Activated CD4-positive, alpha-beta memory T cell treated with anti-CD3 and anti-CD28 coated beads, Interleukin-2, amount 10 ng/mL, durations not matched to agents 7 days and 5 days (primary cell): ENCODE data around the gene DOLPP1. TPM values are rescaled to one million over a fixed set of nuclear protein-coding genes. Genes with fewer than 3 reads are reported as not detected.
A peak's percentile ranks its signal among the peaks of the same experiment; 100 is the strongest.

ENCODE experiments used
- CTCF ChIA-PET: fragments of 350-600 bp; sonication (Branson Sonifier 250); formaldehyde crosslinking; loops from one replicate; lab custom pipeline; 2021; ENCODE audit warnings: antibody characterized with exemption, inconsistent platforms; lab: Charles Lee
- POLR2A ChIA-PET: fragments of 350-600 bp; sonication (Branson Sonifier 250); formaldehyde crosslinking; loops from one replicate; lab custom pipeline; 2021; ENCODE audit warnings: antibody characterized with exemption; lab: Charles Lee
- DNase-seq: peaks from one replicate; pipeline ENCODE4 v3.0.0-alpha.2; 2020
- H3K27ac Mint-ChIP-seq: one replicate; pipeline ENCODE4 v1.8.0; 2021; ENCODE audit warnings: mild to moderate bottlenecking, mixed read lengths
- H3K27me3 Mint-ChIP-seq: one replicate; pipeline ENCODE4 v1.8.0; 2021; ENCODE audit warnings: mixed read lengths
- H3K36me3 Mint-ChIP-seq: one replicate; pipeline ENCODE4 v1.8.0; 2021; ENCODE audit warnings: low read depth, mixed read lengths
- H3K4me1 Mint-ChIP-seq: one replicate; pipeline ENCODE4 v1.8.0; 2021; ENCODE audit warnings: mixed read lengths
- H3K4me3 Mint-ChIP-seq: one replicate; pipeline ENCODE4 v1.8.0; 2021; ENCODE audit warnings: mild to moderate bottlenecking, mixed read lengths
- H3K9me3 Mint-ChIP-seq: one replicate; pipeline ENCODE4 v1.8.0; 2021; ENCODE audit warnings: mixed read lengths
- total RNA-seq, 2 experiments: library from RNA; stranded (reverse); gene quantifications; one replicate each; pipeline ENCODE4 v1.2.3, GENCODE V29; 2021

Gene DOLPP1
- total RNA-seq, 2 experiments from 2014 or later: 12.9 to 16.3 TPM

DNA sequence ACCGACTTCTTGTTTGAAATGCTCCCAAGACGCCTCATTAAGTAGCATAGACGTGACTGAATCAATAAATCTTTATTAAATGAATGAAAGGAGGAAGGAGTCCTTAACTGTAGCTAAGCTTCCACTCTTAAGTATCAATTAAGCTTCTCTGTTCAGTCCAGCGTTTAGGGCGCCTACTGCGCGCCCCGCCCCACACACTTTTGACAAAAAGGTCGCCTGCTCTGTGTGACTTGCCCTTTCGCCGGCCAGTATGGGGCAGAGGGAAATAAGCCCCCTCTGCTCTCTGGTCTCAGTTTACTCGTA, 662 bp upstream of the DOLPP1 start:
- CTCF ChIA-PET: interaction anchor here (0.6 to 2.6 kb wide), 9 partner anchors 23 to 552 kb away, joined by 3 to 11 read pairs (median 3); partner anchors contain the start of genes ENDOG and MIGA2
- Mint-ChIP-seq H3K4me3 (peak overlapping the region; percentile 87), H3K27me3 (no peaks in the 10 kb centered on the region), H3K4me1 (peaks cover 28% of the 10 kb centered on the region), H3K27ac (peak overlapping the region; percentile 76), H3K36me3 (peaks cover 2% of the 10 kb centered on the region), H3K9me3 (no peaks in the 10 kb centered on the region)
- DNase-seq: no peak
- POLR2A ChIA-PET: interaction anchor here (1.2 to 3.1 kb wide), 6 partner anchors 10 to 395 kb away, joined by 3 to 25 read pairs (median 5); partner anchors contain the start of gene PTPA

DNA sequence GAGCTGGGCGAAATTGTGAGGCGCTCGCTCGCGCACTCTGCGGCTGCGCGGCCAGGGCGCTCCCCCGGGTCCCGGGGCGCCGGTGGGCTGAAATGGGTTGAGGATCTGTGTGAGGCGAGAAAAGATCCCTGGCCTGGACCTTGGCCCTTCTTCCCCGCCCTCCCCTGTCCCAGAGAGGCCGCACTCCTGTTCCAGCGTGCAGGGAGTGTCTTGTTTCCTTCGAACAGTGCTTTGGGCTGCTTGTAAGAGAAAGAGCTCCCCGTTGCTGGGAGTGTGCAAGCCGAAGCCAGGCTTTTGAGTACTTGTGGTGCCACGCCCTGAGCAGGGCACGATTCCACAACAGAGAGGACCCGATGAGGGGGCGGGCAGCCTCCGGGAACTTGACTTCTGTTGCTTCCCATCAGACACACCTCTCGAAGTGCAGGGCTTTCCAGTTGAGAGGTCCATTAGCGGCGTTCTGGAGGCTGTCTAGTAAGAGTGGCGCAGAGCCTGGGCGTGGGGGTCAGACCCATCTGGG, 535 bp downstream of the DOLPP1 start:
- peak overlapping the region; percentile 87 for H3K4me3 Mint-ChIP-seq
- peaks cover 3% of the 10 kb centered on the region for H3K36me3 Mint-ChIP-seq
- ChIA-PET CTCF (interaction anchor here (0.6 to 2.6 kb wide), 9 partner anchors 10 to 939 kb away, joined by 3 to 11 read pairs (median 4); partner anchors contain the start of genes ENDOG and MIGA2), POLR2A (interaction anchor here (0.6 to 3.1 kb wide), 13 partner anchors 9 to 546 kb away, joined by 3 to 25 read pairs (median 3); partner anchors contain the start of genes DOLK, ENDOG, MIGA2 and NUP188)
- no peaks in the 10 kb centered on the region for H3K27me3 Mint-ChIP-seq
- peaks cover 28% of the 10 kb centered on the region for H3K4me1 Mint-ChIP-seq
- peak overlapping the region; percentile 76 for H3K27ac Mint-ChIP-seq
- DNase-seq: no peak
- no peaks in the 10 kb centered on the region for H3K9me3 Mint-ChIP-seq

DNA sequence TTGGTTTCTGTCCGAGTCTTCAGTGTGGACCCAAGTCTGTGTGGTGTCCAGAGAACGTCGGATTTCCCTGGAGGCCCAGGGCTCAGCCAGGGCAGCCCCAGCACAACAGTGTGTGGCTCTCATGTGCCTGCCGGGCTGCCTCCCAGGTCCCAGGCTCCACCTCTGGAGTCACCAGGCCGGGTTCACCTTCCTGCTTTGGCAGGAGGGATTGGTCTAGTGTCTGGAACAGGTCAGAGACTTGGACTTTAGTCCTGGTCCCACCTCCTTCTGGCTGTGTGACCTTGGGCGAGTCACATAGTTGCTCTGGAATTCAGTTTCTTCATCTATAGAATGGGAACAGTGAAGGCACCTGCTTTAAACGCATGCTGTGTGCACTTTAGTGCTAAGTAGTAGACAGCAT, 3.2 kb downstream of the DOLPP1 start:
- no peak overlapping the region for H3K4me3 Mint-ChIP-seq
- POLR2A ChIA-PET: interaction anchor here (1.1 kb wide), 1 partner anchor 11 kb away, joined by 3 read pairs; no protein-coding TSS in a partner anchor
- CTCF ChIA-PET: no interaction called here
- no peaks in the 10 kb centered on the region for H3K27me3 Mint-ChIP-seq
- peaks cover 27% of the 10 kb centered on the region for H3K4me1 Mint-ChIP-seq
- H3K36me3 Mint-ChIP-seq: peaks cover 13% of the 10 kb centered on the region
- no peak overlapping the region for H3K27ac Mint-ChIP-seq
- no peak for DNase-seq
- no peaks in the 10 kb centered on the region for H3K9me3 Mint-ChIP-seq

DNA sequence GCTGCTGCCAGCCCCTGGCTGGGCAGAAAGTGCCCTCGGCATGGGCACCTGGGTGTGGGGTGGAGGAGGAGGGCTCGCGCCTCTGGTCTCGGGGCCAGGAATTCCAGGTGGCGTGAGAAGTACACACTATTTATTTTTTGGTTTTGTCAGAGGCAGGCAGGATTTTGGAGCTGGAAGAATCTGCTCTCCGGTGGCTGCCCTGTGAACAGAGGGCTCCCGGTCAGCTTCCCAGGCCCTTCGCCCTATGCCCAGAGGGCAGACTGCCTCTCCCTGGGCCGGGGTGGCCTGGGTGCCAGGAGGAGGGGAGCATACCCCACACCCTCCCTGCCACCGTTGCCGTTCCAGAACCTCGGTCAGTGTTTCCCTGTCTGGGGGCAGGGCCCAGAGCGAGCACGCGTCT, 8.3 kb downstream of the DOLPP1 start:
- Mint-ChIP-seq H3K9me3 (no peaks in the 10 kb centered on the region), H3K4me3 (no peak overlapping the region), H3K36me3 (peaks cover 21% of the 10 kb centered on the region), H3K27ac (no peak overlapping the region), H3K4me1 (no peaks in the 10 kb centered on the region), H3K27me3 (no peaks in the 10 kb centered on the region)
- DNase-seq: no peak
- POLR2A ChIA-PET: no interaction called here
- CTCF ChIA-PET: no interaction called here

DNA sequence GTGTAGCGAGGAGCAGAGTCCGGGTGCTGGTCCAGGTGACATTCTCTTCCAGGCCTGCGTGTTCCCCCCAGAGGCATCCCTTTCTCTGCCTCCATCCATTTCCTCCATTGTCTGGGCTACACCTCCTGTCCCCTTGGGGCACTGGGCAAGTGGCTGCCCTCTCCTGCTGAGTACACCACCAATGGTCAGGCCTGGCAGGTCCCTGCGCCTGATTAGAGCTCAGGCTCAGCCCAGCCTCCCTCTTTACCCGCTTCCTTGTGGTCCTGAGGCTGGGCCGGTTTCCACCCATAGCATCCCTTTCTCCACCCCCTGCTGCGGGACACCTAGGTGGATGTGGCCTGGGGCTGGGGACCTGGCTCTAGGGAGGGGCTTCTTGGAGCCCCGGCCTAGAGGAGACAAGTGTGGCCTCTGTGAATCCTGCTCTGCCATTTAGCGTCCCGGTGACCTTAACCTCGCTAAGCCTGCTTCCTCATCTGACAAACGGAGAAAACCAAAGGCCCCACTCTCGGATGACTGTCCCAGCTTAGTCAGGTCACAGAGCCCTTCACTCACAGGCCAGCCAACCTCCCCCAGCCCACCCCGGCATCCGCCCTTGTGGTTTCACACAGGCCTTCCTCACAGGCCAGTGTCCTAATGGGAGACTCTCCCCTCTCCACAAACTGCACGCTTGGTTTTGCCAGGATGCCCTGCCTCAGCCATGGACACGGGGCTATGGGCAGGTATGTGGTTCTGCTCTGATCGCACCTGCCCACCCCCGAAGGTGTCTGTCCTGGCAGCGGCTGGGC, 12.9 kb downstream of the DOLPP1 start:
- peaks cover 10% of the 10 kb centered on the region for H3K36me3 Mint-ChIP-seq
- H3K9me3 Mint-ChIP-seq: no peaks in the 10 kb centered on the region
- no peaks in the 10 kb centered on the region for H3K27me3 Mint-ChIP-seq
- ChIA-PET CTCF (no interaction called here), POLR2A (interaction anchor here (0.8 to 2.0 kb wide), 2 partner anchors 9 to 18 kb away, joined by 3 to 8 read pairs; partner anchors contain the start of gene PTPA)
- no peaks in the 10 kb centered on the region for H3K4me1 Mint-ChIP-seq
- H3K27ac Mint-ChIP-seq: no peak overlapping the region
- no peak for DNase-seq
- H3K4me3 Mint-ChIP-seq: no peak overlapping the region

DNA sequence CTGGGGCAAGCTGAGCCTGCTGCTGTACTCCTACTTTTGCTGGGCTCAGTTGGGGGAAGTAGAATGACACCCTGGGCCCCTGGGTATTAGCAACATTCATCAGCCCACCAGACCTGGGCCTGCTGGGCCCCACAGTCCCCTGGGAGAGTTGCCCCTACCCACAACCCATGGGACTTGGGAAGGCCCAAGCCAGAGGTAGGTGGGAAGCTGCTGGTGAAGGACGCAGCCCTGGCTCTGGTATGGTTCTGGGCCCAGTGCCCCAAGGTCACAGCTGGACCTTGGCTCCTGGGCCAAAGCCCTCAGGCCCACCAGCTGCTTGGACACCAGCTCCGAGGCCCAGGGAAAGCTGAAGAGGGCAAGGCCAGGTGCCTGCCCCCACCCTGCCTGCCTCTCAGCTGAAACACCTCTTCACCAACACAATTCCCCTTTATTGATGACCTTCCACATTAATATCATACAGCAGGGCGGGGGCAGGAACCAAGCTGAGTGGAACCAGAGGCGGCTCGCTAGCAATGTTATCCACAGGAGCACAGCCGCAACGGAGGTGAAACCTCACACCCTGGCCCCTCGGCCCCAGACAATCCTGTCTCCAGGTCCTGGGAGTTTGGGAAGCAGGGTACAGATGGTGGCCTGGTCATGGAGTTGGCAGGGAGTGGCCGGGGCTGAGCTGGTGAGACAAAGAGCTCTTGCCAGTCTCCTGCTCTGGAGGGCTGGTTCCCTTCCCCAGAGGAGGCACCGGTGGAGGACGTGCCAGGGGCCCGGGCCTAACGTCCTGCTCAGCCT, 13.7 kb downstream of the DOLPP1 start:
- Mint-ChIP-seq H3K36me3 (peaks cover 6% of the 10 kb centered on the region), H3K4me3 (no peak overlapping the region), H3K4me1 (no peaks in the 10 kb centered on the region), H3K9me3 (no peaks in the 10 kb centered on the region), H3K27me3 (no peaks in the 10 kb centered on the region), H3K27ac (no peak overlapping the region)
- DNase-seq: no peak
- POLR2A ChIA-PET: interaction anchor here (0.8 to 2.0 kb wide), 4 partner anchors 9 to 17 kb away, joined by 3 to 8 read pairs (median 3); partner anchors contain the start of gene PTPA
- CTCF ChIA-PET: no interaction called here

DNA sequence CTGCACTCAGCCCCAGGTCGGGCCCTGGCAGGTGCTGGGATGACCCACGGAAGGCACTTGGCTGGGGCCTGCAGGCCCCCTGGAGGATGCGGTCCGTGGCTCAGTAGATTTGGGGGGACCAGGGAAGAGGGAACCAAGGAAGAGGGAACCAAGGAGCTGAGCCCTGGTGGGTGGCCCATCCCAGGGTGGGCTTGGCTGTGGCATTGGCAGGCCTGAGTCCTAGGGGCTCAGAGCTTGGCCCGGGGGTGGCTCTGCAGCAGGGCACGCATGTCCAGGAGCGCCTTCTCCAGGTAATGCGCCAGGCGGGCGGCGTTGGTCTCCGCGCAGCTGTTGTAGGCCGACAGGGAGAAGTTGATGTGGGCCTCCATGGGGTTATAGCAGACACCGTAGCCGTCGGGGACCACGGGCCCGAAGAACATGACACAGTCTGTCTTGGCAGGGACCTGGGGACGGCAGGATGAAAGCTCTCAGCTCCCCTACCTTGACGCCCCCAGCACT, 14.3 kb downstream of the DOLPP1 start:
- no peaks in the 10 kb centered on the region for H3K36me3 Mint-ChIP-seq
- H3K27me3 Mint-ChIP-seq: no peaks in the 10 kb centered on the region
- ChIA-PET POLR2A (interaction anchor here (0.9 to 2.0 kb wide), 3 partner anchors 11 to 16 kb away, joined by 3 to 8 read pairs (median 3); partner anchors contain the start of gene PTPA), CTCF (interaction anchor here (0.5 to 1.3 kb wide), 2 partner anchors 36 to 783 kb away, joined by 3 read pairs; no protein-coding TSS in a partner anchor)
- H3K27ac Mint-ChIP-seq: no peak overlapping the region
- no peaks in the 10 kb centered on the region for H3K4me1 Mint-ChIP-seq
- no peak overlapping the region for H3K4me3 Mint-ChIP-seq
- H3K9me3 Mint-ChIP-seq: no peaks in the 10 kb centered on the region
- DNase-seq: no peak

DNA sequence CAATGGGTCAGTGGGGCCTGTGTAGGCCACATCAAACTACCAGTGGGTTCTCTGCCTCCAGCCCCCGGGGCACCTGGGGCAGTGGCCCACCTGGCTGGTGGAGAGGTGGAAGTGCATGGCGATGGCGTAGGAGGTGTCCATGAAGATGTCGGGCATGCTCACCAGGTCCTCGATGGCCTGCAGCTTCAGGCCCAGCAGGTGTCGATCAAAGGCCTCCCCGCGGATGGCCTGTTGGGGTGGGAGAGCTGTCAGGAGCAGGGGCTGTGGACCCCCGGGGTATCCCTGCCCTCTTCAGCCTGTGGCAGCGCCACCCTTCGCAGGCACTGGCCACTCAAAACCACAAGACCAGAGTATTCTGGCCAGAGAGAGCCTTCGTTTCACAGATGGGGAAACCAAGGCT, 15.0 kb downstream of the DOLPP1 start:
- POLR2A ChIA-PET: interaction anchor here (2.0 kb wide), 1 partner anchor 16 kb away, joined by 8 read pairs; the partner anchor contains the start of gene PTPA
- H3K27ac Mint-ChIP-seq: no peak overlapping the region
- H3K4me1 Mint-ChIP-seq: no peaks in the 10 kb centered on the region

DNA sequence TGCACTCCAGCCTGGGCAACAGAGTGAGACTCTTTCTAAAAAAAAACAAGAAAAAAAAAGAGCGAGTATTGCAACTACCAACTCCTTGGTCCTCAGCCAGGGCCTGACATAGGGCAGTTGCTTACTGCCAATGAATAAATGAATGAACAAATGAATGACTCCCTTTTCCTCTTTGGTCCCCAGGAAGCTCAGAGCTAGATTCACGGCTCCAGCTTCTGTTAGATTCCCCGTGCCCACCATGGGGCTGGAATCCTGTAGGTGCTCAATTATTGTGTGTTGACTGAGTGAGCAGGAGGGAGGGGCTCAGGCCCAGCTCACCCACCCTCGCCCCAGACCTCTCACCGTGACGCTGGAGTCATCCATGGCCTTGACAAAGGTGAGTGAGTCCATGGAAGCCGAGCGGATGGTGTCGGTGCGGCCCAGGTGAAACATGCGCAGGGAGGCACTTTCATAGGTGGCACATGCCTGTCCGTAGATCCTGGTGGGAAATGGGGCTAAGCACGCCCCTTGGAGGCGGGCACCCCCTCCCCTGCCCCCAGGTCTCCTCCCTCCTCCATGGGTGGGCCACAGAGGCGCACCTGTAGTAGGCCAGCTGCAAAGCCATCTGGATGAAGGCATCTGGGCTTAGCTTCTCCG, 16.9 kb downstream of the DOLPP1 start:
- Mint-ChIP-seq H3K4me3 (no peak overlapping the region), H3K9me3 (no peaks in the 10 kb centered on the region), H3K27me3 (no peaks in the 10 kb centered on the region), H3K27ac (no peak overlapping the region), H3K36me3 (no peaks in the 10 kb centered on the region), H3K4me1 (no peaks in the 10 kb centered on the region)
- no peak for DNase-seq
- CTCF ChIA-PET: interaction anchor here (1.0 kb wide), 1 partner anchor 9 kb away, joined by 3 read pairs; no protein-coding TSS in a partner anchor
- POLR2A ChIA-PET: interaction anchor here (0.9 to 1.0 kb wide), 2 partner anchors 14 to 32 kb away, joined by 3 to 4 read pairs; no protein-coding TSS in a partner anchor

More for the DNA sequence above, 15.0 kb downstream of the DOLPP1 start:
- Mint-ChIP-seq H3K9me3 (no peaks in the 10 kb centered on the region), H3K36me3 (no peaks in the 10 kb centered on the region), H3K4me3 (no peak overlapping the region), H3K27me3 (no peaks in the 10 kb centered on the region)
- no peak for DNase-seq
- CTCF ChIA-PET: interaction anchor here (1.3 kb wide), 1 partner anchor 36 kb away, joined by 3 read pairs; no protein-coding TSS in a partner anchor

DNA sequence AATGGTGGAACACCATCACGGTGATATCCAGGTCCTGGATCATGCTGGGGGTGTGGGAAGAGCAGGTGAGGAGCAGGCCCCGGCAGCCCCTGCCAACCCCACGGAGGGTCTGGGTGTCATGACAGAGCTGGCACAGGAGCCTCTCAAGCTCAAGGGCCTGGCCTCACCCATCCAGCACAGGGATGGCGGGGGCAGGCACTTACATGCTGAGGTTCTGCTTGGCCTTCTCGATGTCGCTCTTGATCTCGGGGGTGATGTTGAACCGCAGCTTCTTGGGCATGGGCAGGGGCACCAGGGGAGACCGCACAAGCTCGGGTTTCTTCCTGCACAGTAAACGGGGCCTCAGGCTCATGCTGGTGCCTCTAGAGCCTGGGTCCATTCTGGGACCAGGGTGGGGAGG, 17.4 kb downstream of the DOLPP1 start:
- DNase-seq: no peak
- H3K4me1 Mint-ChIP-seq: no peaks in the 10 kb centered on the region
- H3K27me3 Mint-ChIP-seq: no peaks in the 10 kb centered on the region
- H3K4me3 Mint-ChIP-seq: no peak overlapping the region
- no peak overlapping the region for H3K27ac Mint-ChIP-seq
- no peaks in the 10 kb centered on the region for H3K9me3 Mint-ChIP-seq
- ChIA-PET POLR2A (interaction anchor here (0.9 to 1.0 kb wide), 2 partner anchors 13 to 32 kb away, joined by 3 to 4 read pairs; no protein-coding TSS in a partner anchor), CTCF (interaction anchor here (1.0 kb wide), 1 partner anchor 8 kb away, joined by 3 read pairs; no protein-coding TSS in a partner anchor)
- no peaks in the 10 kb centered on the region for H3K36me3 Mint-ChIP-seq

DNA sequence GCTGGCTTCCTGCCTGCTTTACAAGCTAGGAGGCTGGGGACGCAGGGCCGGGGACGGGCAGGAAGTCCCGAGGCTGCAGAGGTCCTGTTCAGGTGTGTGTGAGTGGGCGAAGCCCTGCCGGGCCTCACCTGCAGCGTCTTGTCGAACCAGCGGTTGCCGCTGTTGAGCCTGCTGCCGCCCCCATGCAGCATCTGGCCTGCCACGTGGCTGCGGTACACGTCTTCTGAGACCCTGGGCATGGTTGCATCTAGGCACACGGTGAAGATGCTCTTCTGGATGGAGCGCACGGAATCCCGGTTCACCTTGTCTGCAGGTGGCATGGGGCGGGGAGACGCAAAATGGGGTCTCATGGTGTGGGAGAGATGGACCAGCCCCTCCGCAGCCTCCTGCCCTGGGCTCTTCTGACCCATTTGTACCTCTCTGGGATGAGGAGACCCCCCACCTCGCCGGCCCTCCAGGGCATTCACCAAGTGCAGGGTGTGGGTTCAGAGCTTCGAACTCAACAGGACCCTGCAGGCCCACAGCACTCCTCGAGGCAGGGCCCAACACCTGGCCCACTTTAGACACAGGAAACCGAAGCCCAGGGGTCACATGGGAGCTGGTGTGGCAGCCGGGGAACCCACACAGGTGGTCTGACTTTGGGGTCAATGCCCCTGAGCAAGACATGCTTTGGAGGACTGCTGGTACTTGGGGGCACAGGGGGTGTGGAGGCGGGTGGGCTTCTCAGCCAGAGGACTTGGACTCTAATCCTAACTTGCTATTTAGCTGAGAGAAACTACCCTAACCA, 19.7 kb downstream of the DOLPP1 start:
- no peaks in the 10 kb centered on the region for H3K9me3 Mint-ChIP-seq
- ChIA-PET CTCF (no interaction called here), POLR2A (interaction anchor here (0.5 to 1.0 kb wide), 2 partner anchors 20 to 270 kb away, joined by 3 read pairs; partner anchors contain the start of gene DOLPP1)
- no peaks in the 10 kb centered on the region for H3K4me1 Mint-ChIP-seq
- no peak overlapping the region for H3K4me3 Mint-ChIP-seq
- no peak for DNase-seq
- H3K27ac Mint-ChIP-seq: no peak overlapping the region
- H3K36me3 Mint-ChIP-seq: no peaks in the 10 kb centered on the region
- no peaks in the 10 kb centered on the region for H3K27me3 Mint-ChIP-seq
